CD4-positive, alpha-beta T cell treated with Interleukin-6 for 4 hours (primary cell): ENCODE measurements around the gene LAMA4.
A peak's percentile ranks its signal among the peaks of the same experiment; 100 is the strongest.

Experiments used
- DNase-seq: peaks from one replicate; pipeline ENCODE4 v3.0.0-alpha.2; 2020; ENCODE audit warnings: mixed read lengths

The LAMA4 gene

GRCh38 chr6:112183271-112183671, 71.1 kb downstream of the LAMA4 start:
- no peak for DNase-seq

- DNase-seq: no peak
Measured at GRCh38 chr6:112181130-112181529, 73.2 kb downstream of the LAMA4 start.

GRCh38 chr6:112180095-112180820, 74.1 kb downstream of the LAMA4 start:
- DNase-seq: peak; percentile 61

- DNase-seq: no peak
Measured at GRCh38 chr6:112179631-112180030, 74.7 kb downstream of the LAMA4 start.

- DNase-seq: no peak
Measured at GRCh38 chr6:112178846-112179245, 75.5 kb downstream of the LAMA4 start.

GRCh38 chr6:112177092-112177491, 77.3 kb downstream of the LAMA4 start:
- no peak for DNase-seq

- DNase-seq: no peak
Measured at GRCh38 chr6:112176175-112176574, 78.2 kb downstream of the LAMA4 start.

- DNase-seq: no peak
Measured at GRCh38 chr6:112173221-112173804, 81.1 kb downstream of the LAMA4 start.

- no peak for DNase-seq
Measured at GRCh38 chr6:112172540-112172939, 81.8 kb downstream of the LAMA4 start.

- DNase-seq: no peak
Measured at GRCh38 chr6:112169541-112169940, 84.8 kb downstream of the LAMA4 start.

GRCh38 chr6:112163295-112164257, 90.8 kb downstream of the LAMA4 start:
- peak; percentile 78 for DNase-seq

GRCh38 chr6:112160745-112161144, 93.6 kb downstream of the LAMA4 start:
- DNase-seq: no peak

GRCh38 chr6:112156668-112157067, 97.7 kb downstream of the LAMA4 start:
- DNase-seq: no peak

GRCh38 chr6:112155886-112156285, 98.5 kb downstream of the LAMA4 start:
- no peak for DNase-seq

- no peak for DNase-seq
Measured at GRCh38 chr6:112154711-112155110, 99.7 kb downstream of the LAMA4 start.

GRCh38 chr6:112153926-112154607, 100.3 kb downstream of the LAMA4 start:
- no peak for DNase-seq

GRCh38 chr6:112150363-112150762, 104.0 kb downstream of the LAMA4 start:
- DNase-seq: no peak

GRCh38 chr6:112149719-112150263, 104.6 kb downstream of the LAMA4 start:
- DNase-seq: no peak

GRCh38 chr6:112149236-112149635, 105.1 kb downstream of the LAMA4 start:
- no peak for DNase-seq

GRCh38 chr6:112148103-112148502, 106.3 kb downstream of the LAMA4 start:
- no peak for DNase-seq

GRCh38 chr6:112145080-112145573, 109.2 kb downstream of the LAMA4 start:
- DNase-seq: no peak

GRCh38 chr6:112144145-112144926, 110.0 kb downstream of the LAMA4 start:
- no peak for DNase-seq
